SK-N-DZ (cell line): ENCODE results near the gene FNDC3B.
A peak's percentile ranks its signal among the peaks of the same experiment; 100 is the strongest.

ENCODE experiments used
- DNase-seq: peaks from one replicate; pipeline ENCODE4 v3.0.0-alpha.2; 2015; ENCODE audit warnings: low spot score

Gene FNDC3B

DNA sequence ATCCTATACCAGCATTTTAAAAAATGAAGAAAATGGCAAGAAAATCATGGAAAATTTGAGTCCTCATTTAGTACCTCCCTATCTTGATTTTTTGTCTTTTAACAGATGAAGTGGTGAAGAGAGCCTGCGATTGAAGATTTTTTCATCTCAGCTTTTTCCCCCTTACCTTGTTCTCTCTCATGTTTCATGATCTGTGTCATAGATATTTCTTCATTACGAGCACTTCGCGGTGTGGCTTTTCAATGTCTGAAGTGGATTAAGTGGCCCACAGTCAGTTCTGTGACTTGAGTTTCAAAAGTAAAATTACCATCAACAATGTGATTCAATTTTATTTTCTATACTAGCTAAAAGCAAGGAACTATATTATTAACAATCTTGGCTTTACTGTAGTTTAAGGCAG lies 147.2 kb downstream of the FNDC3B start:
- no peak for DNase-seq

DNA sequence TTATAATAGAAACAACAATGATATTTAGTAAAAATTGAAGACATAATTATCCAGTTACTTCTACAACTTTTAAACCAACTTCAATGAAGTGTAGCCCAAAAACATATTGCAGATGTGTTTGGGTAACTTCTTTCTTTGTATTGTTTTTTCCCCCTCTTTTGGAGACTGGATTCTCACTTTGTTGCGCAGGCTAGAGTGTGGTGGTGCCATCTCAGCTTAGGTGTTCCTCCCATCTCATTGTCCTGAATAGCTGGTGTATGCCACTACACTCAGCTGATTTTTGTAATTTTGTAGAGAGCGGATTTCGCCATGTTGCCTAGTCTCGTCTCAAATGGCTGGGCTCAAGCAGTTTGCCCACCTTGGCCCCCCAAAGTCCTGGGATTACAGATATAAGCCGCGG lies 148.1 kb downstream of the FNDC3B start:
- no peak for DNase-seq

DNA sequence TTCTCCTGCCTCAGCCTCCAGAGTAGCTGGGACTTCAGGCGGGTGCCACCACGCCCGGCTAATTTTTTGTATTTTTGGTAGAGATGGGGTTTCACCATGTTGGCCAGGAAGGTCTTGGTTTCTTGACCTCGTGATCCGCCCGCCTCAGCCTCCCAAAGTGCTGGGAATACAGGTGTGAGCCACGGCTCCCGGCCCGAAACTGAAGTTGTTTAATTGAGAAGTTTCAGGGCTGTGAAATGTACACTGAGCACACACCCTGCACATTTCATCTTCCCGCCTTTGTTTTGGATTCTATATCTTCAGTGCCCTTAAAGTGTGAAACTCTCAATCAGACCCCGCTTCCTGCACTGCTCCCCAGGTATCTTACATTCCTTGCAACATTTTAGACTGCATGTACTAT lies 149.1 kb downstream of the FNDC3B start:
- no peak for DNase-seq

DNA sequence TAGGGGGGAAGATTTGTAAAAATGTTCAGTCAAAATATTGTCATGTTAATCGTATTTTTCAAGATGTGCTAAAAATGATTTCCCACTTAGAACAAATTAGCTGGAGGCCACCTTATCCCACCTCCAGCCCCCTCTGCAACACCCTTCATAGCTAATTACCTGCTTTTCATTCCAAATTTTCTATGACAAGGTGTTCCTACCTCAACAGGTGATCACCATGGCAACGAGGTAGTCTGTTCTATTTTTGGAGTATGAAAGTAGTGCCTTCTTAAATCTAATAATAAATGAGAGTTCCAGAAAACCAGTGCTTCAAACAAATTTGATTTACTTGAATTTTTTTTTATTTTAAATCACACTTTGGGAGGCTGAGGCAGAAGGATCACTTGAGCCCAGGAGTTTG lies 149.8 kb downstream of the FNDC3B start:
- no peak for DNase-seq

DNA sequence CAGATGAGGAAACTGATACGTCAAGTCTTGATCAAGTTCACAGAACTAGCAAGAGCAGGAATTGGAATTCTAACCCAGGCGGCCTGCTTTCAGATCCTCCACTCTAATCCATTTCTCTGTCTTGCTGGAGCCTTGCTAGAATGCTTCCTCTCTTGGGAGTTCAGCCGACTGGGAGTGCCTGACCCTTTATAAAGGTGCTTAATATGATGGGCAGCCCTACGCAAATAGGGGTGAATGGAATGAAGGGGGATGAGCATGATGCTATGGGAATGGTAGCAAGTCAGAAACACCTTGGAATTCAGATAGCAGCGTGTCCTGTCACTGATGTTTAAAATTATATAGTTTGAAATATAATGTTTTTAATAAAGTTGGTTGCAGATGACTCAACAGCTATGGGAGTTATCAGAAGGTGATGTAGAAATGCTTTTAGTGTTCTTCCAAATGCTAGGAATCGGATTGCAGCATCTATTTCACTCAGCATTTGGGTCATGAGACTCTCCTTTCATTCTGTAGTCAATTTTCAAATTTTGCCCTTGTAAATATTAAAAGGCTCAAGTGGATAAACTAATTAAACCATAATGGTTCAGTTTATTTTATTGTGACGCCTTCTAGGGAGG lies 150.7 kb downstream of the FNDC3B start:
- DNase-seq, result no peak

DNA sequence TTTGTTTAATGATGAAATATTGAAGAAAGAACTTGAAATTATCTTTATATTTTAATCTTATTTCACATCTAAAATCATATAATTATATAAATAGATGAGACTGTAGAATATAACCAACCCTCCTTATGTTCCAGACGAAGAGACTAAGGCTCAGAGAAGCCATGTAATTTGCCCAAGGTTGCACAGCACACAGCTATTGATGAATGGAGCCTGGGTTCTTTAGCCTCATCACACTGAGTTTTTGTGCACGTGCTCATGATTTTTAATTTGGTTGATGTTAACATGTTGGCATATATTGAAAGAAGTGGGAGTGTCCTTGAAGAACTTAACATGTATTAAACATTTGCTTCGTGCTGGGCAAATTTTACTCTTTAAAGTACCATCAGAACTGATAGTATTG lies 151.6 kb downstream of the FNDC3B start:
- DNase-seq, result no peak

DNA sequence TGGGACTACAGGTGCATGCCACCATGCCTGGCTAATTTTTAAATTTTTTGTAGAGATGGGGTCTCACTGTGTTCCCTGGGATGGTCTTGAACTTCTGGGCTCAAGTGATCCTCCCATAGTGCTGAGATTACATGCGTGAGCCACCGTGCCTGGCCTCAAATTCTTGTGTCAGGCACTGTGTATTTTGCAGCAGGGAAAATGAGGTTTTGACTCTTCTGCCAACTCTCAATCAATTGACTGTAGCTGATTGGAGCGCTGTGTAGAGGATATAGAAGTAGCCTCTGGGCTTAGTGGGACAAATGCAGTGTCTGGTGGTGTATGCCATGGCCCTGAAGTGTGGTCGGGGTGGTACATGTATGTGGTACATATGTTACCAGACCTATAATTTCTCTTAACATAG lies 152.3 kb downstream of the FNDC3B start:
- no peak for DNase-seq

DNA sequence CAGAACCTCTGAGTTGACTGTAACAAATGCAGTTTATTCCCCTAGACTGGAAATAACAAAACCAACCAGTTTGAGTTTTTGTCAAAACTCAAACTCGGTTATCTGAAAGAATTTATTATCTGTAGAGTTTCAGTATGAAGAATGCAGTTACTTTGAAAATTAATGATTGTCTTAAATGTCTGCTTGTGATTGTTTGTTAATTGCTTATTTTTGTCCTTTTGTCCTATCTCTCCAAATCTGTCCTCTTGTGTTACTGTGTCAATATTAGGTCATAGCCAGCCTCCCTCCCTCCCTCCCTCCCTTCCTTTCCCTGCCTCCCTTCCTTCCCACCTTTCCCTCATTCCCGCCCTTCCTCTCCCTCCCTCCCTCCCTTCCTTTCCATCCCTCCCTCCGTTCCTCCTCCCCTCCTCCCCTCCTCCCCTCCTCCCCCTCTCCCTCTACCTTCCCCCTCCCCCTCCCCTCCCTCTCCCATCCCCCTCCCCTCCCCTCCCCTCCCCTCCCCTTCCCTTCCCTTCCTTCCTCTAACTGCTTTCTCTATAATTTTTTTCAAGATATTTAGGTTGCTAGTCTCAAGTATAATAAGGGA lies 153.5 kb downstream of the FNDC3B start:
- DNase-seq, result no peak

DNA sequence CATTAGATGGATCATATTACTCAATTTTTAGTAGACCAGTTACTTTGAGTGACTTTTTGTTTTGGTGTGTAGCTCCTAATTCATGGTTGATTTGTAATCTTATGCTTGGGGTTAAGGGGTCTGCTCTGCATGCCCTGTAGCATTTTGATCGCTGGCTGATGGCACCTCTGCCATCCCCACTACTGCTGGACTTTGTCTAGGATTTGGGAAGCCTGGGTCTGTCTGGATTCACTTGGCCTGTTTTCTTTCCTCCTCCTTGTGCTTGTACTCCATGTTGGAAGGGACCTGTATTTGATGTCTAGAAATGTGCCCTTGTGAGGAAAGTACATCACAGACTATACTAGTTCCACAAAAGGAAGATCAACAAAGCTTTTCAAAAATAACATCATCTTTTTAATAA lies 154.1 kb downstream of the FNDC3B start:
- DNase-seq, result no peak

DNA sequence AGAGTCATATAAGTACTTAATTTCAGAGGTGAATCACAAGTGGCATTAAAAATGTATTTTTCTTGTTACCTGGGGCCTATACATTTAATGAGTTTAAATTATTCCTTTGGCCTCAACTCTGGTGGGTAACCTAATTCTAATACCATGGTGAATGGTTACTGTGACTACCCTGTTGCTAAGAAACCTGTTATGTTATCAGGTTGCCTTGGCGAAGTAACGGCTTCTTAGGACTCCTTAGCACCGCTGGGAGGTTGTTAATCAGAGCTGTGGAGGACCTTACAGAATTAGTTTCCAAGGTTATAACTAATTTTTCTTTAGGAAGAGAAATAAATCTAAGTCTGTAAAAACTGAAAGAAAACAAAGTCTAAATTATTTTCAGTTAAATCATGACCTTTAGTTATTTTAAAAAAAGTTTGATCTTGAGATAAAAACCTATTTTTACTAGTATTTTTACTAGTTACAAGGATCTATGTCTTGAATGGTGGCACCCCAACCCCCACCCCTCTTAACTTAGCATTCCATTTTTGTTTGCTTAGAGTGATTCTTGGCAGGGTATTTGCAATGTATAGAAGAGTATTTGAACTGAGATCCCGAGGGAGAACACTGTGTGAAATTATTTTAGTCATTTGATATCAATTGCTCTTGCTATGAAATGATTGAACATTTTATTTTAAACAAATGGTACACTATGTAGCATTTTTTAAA lies 155.5 kb downstream of the FNDC3B start:
- DNase-seq, result peak; percentile 15

DNA sequence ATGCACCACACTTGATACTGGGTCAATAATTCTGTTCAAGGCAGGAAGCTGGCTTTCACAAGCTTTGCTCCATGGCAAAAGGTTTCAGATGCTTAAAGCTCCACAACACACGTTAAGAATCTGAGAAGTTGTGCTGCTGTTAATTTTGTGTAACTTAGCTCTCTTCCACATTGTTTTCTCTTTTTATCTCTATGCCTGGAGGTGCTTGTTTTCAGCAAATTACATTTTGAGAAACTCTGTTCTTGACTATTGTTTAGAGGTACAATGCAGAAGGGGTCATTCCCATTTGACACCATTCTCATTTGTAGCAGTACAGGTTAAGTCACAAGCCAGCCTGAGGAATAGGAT lies 156.0 kb downstream of the FNDC3B start:
- DNase-seq, result no peak

DNA sequence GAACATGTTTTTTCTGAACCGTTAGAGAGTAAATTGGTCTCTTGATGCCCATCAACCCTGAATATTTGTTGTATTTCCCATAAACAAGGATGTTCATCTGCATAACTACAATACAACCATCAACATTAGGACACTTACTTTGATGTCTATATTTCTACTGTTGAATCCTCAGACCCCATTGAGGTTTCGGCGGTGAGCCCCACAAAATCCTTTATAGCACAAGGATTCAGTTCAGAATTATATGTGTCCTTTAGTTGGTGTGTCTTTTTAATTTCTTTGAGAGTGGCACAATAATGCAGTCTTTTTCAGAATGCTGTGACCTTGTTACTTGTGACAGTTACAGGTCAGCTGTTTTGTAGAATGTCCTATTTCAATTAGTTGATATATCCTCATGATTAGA lies 158.0 kb downstream of the FNDC3B start:
- no peak for DNase-seq

DNA sequence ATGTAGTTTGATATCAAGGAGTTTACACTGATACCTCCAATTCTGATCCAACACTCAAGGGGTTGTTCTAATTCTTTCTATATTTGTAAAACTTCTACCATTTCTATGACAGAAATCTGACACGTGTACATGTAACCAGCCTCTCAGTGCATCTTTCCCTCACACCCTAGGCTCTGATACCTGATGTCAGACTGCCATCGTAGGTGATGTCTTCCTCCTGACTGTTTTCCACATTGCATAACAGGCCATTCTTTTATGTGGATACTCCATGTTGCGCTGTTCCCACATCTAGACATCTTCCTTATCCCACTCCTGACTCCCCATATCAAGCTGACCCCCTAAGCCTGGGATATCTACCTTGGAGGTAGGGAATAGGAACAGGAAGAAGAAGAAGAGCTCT lies 159.1 kb downstream of the FNDC3B start:
- DNase-seq, result no peak

DNA sequence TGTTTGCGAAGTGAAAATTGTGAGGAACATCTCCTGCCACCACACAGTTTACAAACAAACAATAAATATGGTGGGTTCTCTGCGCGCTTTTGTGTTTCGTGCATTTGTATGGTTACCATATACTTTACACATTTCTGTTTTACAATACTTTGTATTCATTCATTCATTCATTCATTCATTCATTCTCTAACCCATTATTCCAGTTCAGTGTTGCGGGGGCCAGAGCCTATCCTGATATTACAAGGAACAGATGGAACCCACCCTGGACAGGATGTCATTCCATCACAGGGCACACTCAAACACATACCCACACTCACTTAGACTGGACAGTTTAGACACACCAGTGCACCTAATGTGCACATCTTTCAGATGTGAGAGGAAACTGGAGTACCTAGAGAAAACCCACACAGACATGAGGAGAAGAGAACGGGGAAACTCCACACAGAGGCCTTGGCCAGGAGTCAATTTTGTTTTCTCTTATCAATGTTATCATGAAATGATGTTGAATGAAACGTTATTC lies 160.5 kb downstream of the FNDC3B start:
- no peak for DNase-seq

DNA sequence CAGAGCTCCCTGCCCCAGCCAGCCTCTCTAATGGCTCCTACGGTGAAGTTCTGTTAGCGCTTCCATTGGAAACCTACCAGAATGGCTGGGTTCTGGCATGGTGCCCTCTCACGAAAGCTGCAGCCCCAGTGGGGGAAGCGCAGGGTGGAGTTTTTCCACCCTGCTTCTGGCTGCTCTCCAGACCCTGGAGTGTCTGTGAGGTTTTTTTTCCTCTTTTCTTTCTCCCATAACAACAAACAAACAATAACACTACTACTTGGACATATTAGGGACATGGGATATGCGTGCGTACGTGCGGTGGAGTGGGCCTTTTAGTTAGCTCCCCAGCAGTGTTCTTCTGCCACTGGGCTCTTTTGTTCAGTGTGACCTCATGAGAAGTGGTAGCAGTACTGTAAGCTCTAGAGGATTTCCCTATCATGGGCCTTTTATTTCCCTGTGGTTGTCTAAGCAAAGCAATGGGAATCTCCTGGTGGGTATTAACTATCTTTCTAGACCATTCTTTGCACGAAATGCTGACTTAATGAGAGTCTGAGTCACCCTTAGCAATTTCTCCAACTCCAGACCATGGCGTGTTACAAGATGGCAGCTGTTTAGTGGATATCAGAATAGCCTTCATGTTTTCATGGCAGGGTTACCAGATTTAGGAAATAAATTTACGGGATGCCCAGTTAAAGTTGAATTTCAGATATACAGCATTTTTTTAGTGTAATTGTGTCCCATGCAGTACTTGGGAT lies 161.9 kb downstream of the FNDC3B start:
- no peak for DNase-seq

DNA sequence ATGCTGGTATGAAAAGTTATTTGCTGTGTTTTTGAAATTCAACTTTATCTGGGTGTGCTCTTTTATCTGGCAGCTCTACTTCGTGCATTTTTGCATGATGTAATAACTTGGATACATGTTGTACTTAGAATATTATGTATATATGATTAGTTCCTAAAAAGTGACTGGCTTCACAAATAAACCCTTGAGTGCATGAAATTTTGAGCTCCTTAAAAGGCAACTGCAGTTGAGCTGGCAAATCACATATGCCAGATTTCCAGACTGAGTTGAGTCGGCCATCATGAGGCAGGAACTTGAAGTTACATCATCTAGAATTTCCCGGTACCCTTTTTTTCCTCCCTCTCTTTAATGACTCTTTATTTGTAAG lies 162.5 kb downstream of the FNDC3B start:
- no peak for DNase-seq

DNA sequence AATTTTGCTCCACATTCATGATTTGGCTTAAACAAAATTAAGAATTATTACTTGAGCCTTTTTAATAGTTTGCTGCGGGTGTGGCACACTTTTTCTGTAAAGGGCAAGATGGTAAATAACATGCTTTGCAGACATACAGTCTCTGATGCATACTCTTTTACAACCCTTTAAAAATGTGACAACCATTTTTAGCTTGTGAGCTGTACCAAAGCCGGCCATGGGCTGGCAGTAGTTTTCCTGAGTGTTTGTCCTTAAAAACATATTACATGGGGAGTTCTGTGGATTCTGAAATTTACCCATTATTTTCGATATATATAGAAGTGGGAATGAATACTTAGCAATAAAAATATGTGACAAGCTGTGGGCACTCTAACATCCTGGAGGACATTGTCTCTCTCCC lies 163.4 kb downstream of the FNDC3B start:
- DNase-seq, result no peak

DNA sequence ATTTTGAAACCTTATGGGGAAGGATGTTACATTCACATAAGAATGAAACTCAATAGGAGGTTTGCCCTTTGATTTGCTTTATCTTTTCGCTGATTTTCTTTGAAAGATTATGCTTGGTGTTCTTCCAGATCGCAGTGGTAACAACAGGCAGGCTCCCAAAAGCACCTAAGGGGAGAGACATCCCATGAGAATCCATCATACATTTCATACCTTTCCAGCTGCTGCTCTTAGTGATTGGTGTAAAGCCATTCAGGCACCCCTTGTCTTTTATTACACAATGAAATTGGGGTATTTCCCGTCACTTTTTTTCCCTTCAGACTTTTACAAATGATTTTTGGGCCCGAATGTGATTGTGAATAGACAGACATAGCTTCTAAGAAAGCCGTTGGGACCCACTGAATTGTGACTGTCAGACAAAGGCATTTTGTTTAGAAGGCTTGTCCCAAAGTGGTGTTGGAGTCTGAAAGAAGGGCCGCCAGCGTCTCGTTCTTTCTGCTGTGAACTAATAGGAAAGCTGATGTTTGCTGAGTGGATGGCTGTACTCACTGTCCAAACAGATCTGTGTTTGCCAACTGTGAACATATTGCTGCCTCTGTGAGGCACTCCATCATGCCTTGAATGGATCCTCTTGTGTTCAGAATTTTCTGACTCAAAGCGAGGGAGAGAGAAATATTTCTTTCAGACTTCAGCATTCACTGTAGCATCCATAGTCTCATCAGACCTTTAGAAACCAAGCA lies 164.3 kb downstream of the FNDC3B start:
- DNase-seq, result no peak

DNA sequence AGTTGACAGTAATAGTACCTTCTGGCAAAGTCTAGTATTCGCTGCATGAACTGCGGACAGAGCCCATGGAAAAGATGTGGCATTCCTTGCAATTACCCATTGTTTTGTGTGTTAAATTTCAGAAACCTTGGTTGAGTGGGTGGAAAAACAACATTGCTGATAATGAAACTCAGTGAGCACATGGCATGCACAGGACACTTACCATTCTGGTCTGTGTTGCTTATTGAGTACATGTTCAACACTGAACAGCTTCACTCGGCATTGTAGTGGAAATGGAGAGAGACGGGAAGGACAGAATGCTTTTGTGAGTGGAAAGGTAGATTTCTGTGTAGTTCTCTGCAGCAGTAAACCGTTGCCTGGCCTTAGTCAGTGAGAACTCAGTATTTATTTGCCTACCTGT lies 165.3 kb downstream of the FNDC3B start:
- no peak for DNase-seq

DNA sequence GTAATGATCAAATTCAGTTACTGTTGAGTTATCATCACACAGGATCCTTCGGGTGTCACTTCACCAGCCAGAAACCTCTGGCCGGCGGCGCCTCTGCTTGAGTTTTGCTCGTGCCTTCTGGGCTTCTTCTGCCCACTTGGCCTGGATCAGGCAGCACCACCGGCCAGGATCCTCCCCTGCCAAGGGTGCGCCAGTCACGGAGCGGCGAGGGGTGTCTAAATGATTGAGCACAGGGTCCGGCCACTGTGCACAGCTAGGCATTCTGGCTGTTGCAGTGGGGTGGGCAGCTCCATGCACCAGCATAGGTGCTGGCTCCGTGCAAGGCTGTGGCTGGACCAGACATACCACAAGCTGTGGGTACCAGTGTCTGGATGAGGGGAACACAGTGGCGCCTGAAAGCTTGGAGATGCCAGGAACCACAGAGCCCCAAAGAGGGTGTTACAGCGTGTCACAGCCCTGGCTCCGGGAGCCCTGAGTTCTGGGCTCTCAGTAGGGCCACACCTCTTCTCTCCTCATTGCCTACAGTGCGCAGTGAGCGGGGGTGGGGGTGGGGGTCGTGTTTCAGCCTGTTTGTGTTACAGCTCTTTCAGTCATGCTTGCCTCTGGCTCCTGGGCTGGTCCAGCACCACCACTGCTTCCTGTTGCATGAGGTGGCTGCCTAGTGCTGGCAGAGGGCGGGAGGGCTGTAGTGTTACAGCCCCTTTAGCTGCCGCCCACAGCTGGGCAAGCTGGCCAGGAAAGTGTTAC lies 169.4 kb downstream of the FNDC3B start:
- no peak for DNase-seq
